Right lung (tissue), 5 donors: ENCODE measurements around the gene WNT5A. TPM values are rescaled to one million over a fixed set of nuclear protein-coding genes. Genes with fewer than 3 reads are reported as not detected.
A peak's percentile ranks its signal among the peaks of the same experiment; 100 is the strongest.

Experiments used
- DNase-seq, 2 donors: peaks; one replicate each; pipeline ENCODE4 v3.0.0-alpha.2; 2013
- polyA plus RNA-seq, 5 donors: library from polyadenylated mRNA; unstranded; fragments of 120-200 nt; gene quantifications; one replicate each; pipeline versions ENCODE4 v1.2.1 to v1.2.3, GENCODE V29; 2013; ENCODE audit warnings: inconsistent platforms in 1 of 5, low replicate concordance in 1 of 5; ENCODE audit not compliant: insufficient read length in 5 of 5, insufficient read depth in 1 of 5

Gene WNT5A
- polyA plus RNA-seq, 5 donors: 14.0 to 32.6 (median 15.4) TPM

GRCh38 chr3:55453886-55454496, 33.1 kb downstream of the WNT5A start:
- peak; percentile 25 to 30 for DNase-seq

- no peak for DNase-seq
Observed at GRCh38 chr3:55452886-55453285, 34.2 kb downstream of the WNT5A start.

- no peak for DNase-seq
Observed at GRCh38 chr3:55449527-55449926, 37.6 kb downstream of the WNT5A start.

- DNase-seq: no peak
Observed at GRCh38 chr3:55446850-55447249, 40.3 kb downstream of the WNT5A start.

DNA sequence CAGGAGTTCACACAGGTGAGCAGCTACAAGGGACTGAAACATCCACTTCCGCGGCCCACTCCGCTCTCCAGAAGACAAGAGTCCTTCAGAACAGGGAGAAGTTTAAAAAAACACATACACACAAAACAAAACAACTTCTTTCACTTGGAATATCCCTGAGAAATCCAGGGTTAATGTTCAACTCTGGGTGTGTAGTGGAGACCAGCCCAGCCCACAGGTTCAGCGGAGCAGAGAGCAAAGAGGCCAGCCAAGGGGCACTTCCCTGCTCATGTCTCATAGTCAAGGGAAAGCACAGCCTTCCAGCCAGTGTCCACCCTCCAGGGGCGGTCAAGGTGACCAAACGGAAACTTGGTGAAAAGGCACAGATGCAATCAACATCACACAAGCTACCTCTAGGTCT, 41.6 kb downstream of the WNT5A start:
- DNase-seq: no peak

GRCh38 chr3:55443346-55443745, 43.8 kb downstream of the WNT5A start:
- no peak for DNase-seq

- no peak for DNase-seq
Observed at GRCh38 chr3:55442861-55443260, 44.2 kb downstream of the WNT5A start.

- no peak for DNase-seq
Observed at GRCh38 chr3:55441499-55441898, 45.6 kb downstream of the WNT5A start.

DNA sequence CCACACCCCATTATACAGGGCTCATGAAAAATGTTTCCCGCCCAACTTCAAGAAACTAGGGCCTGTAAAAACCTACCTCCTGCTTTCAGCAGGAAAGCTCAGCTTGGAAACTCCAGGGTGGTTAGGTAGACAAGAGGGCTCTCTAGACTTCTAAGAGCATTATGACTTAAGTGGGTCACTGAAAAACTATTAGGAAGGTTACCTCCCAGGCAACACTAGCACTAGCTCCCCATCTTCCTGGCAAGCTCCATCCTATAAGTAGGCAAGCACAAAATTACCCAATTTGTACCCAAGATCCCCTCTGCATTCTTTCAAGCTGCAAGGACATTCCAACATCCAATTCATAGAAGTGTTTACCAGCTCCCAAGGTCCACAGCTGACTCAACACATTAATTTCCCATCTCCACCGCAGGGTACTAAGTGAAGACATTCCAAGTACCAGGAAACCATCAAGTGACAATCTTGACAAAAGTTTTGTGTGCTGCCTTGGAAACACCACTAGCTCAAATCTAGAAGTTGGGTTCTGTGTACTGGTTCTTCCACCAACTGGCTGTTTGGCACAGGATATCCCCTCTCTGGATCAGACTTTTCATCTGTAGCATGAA, 46.9 kb downstream of the WNT5A start:
- no peak for DNase-seq

- DNase-seq: no peak
Observed at GRCh38 chr3:55439657-55440056, 47.4 kb downstream of the WNT5A start.

DNA sequence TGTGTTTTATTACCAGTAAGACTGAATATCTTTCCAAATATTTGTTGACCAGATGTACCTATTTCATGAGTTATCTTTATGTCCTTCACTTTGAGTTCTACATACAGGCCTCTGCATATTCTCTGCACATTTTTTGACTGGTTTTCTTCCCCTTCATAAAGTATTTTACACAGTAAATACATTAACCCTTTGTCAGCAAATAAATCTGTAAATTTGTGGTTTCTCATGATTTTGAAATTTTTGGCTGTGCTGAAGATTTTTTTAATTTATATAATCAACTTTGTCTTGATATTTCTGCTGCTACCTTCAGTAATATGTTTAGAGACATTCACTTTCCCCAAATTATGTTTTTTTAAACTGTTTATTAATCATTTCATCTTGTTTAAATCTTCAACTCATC, 50.5 kb downstream of the WNT5A start:
- DNase-seq: no peak

DNA sequence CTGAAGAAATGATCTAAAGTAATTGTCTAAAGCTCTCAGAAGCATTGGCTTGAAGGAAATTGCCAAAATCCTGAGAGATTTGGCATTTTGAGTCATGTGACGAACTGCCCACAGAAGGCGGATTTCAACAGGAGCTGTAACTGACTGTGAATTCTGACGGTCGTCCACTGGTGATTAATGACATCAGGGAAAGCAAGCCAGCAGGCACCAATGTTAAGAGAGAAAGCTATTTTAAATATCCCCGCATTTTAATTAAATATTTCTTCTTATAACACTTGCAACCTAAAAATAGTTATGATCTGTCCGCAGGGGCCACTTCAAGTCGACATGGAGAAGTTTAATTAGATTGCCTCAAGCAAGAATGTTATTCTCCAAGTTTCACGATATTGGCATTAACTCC, 51.6 kb downstream of the WNT5A start:
- no peak for DNase-seq

DNA sequence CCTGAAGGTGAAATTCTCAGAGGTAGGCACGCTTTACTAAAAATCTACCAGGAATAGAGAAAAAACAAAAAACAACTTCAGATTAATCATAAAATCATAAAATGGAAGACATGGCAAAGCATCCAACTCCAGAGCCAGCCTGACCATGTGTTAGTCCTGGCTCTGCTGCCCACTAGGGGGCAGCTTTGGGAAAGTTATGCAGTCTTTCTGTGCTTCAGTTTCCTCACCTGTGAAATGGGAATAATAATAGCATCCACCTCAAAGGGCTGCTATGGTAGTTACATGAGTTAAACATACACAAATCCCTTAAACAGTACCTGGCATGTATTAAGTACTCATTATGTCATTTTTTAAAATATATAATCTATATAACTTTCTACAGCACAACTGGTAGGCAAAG, 52.3 kb downstream of the WNT5A start:
- no peak for DNase-seq

GRCh38 chr3:55431041-55431440, 56.1 kb downstream of the WNT5A start:
- DNase-seq: no peak

- peak in 1 of 2 donors; percentile 3 for DNase-seq
Observed at GRCh38 chr3:55427739-55428138, 59.4 kb downstream of the WNT5A start.

DNA sequence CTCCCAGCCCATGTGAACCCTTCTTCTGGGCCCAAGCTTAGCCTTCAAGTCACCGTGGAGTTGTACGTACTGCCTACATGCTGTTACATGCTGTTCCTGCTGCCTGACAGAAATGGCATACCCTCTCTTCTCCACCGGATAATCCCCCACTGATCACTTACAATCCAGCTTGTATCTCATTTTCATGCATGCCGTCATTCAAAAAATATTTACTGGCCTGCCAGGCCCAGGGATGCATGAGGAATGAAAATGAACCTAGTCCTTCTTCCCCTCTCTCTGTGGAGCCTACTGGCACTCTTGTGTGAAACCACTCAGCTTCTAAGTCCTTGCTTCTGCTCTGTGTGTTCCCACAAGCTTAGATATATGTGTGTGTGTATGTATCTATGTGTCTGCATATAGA, 60.6 kb downstream of the WNT5A start:
- DNase-seq: no peak

DNA sequence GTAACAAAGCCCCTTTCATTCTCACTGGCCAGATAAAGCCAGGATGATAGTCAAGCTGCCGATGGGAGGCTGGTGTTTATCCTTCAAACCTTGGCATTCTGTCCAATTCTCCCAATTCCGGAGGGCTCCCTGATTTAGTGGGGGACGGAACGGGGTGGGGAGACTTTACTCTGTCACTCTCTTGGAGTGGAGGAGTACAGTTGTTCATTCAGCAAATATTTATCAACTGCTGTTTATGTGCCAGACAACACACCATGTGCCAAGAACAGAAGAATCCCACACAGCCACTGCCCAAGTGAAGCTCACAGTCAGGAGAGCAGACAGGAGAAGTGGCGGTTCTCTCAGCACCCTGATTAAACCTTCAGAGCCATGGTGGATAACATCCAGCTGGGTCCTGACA, 63.3 kb downstream of the WNT5A start:
- DNase-seq: no peak

GRCh38 chr3:55417211-55417610, 69.9 kb downstream of the WNT5A start:
- no peak for DNase-seq

DNA sequence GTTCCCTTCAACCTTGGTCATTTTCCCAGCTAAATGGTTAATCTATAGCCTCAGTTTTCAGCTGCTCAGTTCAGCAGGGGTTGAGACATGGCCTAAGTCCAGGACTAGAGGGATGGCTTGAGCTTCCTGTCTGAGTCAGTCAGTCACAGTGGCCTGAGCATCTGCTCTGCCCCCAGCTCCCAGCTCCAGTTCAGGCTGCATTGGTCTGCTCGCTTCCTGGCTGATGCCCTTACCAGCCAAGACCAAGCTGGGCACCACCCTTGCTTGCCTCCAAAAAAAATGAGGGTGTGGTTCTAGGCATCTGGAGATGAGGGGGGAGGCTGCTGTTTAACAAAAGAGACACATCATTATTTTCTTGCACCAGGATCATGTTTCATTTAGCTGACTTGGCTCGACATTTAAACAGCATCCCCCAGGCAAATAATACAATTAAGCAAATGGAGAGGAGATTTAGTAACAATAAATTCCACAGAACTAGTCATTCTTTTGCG, 70.7 kb downstream of the WNT5A start:
- peak in 1 of 2 donors; percentile 25 for DNase-seq
